SU-DHL-6 (cell line): ENCODE measurements around the gene FHAD1.

Source experiments
- H2AFZ ChIP-seq: fragments of 200-600 bp; sonication (generic); 2 replicates; pipeline ENCODE4 v1.6.1; 2014; ENCODE audit warnings: low read depth, mild to moderate bottlenecking, moderate library complexity, mixed read lengths, antibody characterized with exemption, low read length; ENCODE audit not compliant: severe bottlenecking
- H3F3A ChIP-seq: fragments of 200-600 bp; shearing (Covaris generic); 2 replicates; pipeline ENCODE4 v1.6.0; 2016; ENCODE audit warnings: antibody characterized with exemption, mild to moderate bottlenecking; ENCODE audit not compliant: insufficient read depth
- H3K27ac ChIP-seq: fragments of 200-600 bp; sonication (generic); 2 replicates; pipeline ENCODE4 v1.5.1; 2016; ENCODE audit warnings: low read depth, mild to moderate bottlenecking, low read length, moderate library complexity, mixed read lengths
- H3K27me3 ChIP-seq: fragments of 200-600 bp; sonication (generic), shearing (Covaris generic); 2 replicates; pipeline ENCODE4 v1.6.0; 2014; ENCODE audit warnings: mild to moderate bottlenecking, low read length
- H3K36me3 ChIP-seq: fragments of 200-600 bp; sonication (generic); 2 replicates; pipeline ENCODE4 v1.6.1; 2014; ENCODE audit warnings: mild to moderate bottlenecking, low read length, mixed read lengths
- H3K4me2 ChIP-seq: fragments of 300-600, 200-600 bp; shearing (Covaris generic), sonication (generic); 2 replicates; pipeline ENCODE4 v1.6.0; 2014; ENCODE audit warnings: low read length, low read depth, mild to moderate bottlenecking; ENCODE audit not compliant: poor library complexity, severe bottlenecking
- H3K4me3 ChIP-seq: fragments of 200-600 bp; sonication (generic); 2 replicates; pipeline ENCODE4 v1.5.1; 2014; ENCODE audit warnings: antibody characterized with exemption, low read length, mild to moderate bottlenecking, mixed read lengths; ENCODE audit not compliant: insufficient read depth, poor library complexity, severe bottlenecking
- H3K79me2 ChIP-seq: fragments of 200-600 bp; sonication (generic); 2 replicates; pipeline ENCODE4 v1.6.1; 2014; ENCODE audit warnings: mild to moderate bottlenecking, low read length, moderate library complexity; ENCODE audit not compliant: insufficient read depth
- H3K9ac ChIP-seq: fragments of 200-600 bp; sonication (generic); 2 replicates; pipeline ENCODE4 v1.7.0; 2014; ENCODE audit warnings: mild to moderate bottlenecking, low read length
- H3K9me2 ChIP-seq: fragments of 200-600 bp; sonication (generic); replicated peaks from 2 replicates; pipeline ENCODE4 v1.6.1; 2014; ENCODE audit warnings: low read length; ENCODE audit not compliant: insufficient read depth
- H3K9me3 ChIP-seq: fragments of 200-600 bp; sonication (generic); 2 replicates; pipeline ENCODE4 v1.6.1; 2014; ENCODE audit warnings: low read length, mixed read lengths; ENCODE audit not compliant: insufficient read depth
- H4K20me1 ChIP-seq: fragments of 200-600 bp; sonication (generic); 2 replicates; pipeline ENCODE4 v1.6.1; 2014; ENCODE audit warnings: low read depth, mild to moderate bottlenecking, antibody characterized with exemption, low read length, moderate library complexity, mixed read lengths
- EZH2phosphoT487 ChIP-seq: fragments of 200-600 bp; sonication (generic), shearing (Covaris generic); conservative IDR thresholded peaks from 2 replicates; pipeline ENCODE4 v1.6.1; 2018; ENCODE audit warnings: mild to moderate bottlenecking, antibody characterized with exemption, low read length, moderate library complexity, mixed read lengths
- TF ChIP-seq, protein P1 (sequence below): fragments of 200-600 bp; sonication (generic); IDR thresholded peaks from one replicate; pipeline ENCODE4 v1.5.1; 2017; ENCODE audit warnings: antibody characterized with exemption, mild to moderate bottlenecking, low read length, moderate library complexity; ENCODE audit not compliant: insufficient read depth, poor library complexity, severe bottlenecking

The FHAD1 gene

GRCh38 chr1:15382601-15383518, 135.8 kb downstream of the FHAD1 start:
- no peaks in the 10 kb centered on the region for H3K36me3 ChIP-seq
- H3K9ac ChIP-seq: no peak overlapping the region
- no peak overlapping the region for H3K4me2 ChIP-seq
- H3F3A ChIP-seq: no peaks in the 10 kb centered on the region
- no peak overlapping the region for H3K4me3 ChIP-seq
- H3K27ac ChIP-seq: no peak overlapping the region
- H3K27me3 ChIP-seq: no peaks in the 10 kb centered on the region
- no peak for TF ChIP-seq EZH2phosphoT487
- TF ChIP-seq, protein P1, sequence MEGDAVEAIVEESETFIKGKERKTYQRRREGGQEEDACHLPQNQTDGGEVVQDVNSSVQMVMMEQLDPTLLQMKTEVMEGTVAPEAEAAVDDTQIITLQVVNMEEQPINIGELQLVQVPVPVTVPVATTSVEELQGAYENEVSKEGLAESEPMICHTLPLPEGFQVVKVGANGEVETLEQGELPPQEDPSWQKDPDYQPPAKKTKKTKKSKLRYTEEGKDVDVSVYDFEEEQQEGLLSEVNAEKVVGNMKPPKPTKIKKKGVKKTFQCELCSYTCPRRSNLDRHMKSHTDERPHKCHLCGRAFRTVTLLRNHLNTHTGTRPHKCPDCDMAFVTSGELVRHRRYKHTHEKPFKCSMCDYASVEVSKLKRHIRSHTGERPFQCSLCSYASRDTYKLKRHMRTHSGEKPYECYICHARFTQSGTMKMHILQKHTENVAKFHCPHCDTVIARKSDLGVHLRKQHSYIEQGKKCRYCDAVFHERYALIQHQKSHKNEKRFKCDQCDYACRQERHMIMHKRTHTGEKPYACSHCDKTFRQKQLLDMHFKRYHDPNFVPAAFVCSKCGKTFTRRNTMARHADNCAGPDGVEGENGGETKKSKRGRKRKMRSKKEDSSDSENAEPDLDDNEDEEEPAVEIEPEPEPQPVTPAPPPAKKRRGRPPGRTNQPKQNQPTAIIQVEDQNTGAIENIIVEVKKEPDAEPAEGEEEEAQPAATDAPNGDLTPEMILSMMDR: no peak
- no peaks in the 10 kb centered on the region for H3K79me2 ChIP-seq
- no peak overlapping the region for H2AFZ ChIP-seq
- no peaks in the 10 kb centered on the region for H3K9me2 ChIP-seq
- H3K9me3 ChIP-seq: no peaks in the 10 kb centered on the region
- no peaks in the 10 kb centered on the region for H4K20me1 ChIP-seq

DNA sequence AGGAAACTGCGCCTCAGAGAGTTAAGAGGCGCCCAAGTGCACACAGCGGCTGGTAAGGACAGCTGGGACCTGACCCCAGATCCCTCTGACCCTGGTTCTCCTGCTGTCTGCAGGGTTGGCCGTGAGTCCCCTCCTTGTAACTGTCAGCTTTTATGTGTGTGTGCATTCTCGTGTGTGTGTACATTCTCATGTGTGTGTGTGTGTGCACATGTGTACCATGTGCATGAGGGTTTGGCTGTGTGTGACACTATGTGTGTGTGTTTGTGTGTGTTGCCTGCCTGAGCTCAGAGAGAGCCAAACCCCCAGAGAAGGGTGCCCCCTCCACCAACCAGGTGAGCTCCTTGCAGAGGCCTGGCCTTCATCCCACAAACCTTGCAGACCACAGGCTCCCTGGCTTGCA, 136.8 kb downstream of the FHAD1 start:
- H3F3A ChIP-seq: no peaks in the 10 kb centered on the region
- H2AFZ ChIP-seq: no peak overlapping the region

GRCh38 chr1:15384301-15384901, 137.4 kb downstream of the FHAD1 start:
- TF ChIP-seq, protein P1: no peak
- TF ChIP-seq EZH2phosphoT487: no peak
- Histone ChIP-seq H3K27ac (no peak overlapping the region), H4K20me1 (no peaks in the 10 kb centered on the region), H3F3A (no peaks in the 10 kb centered on the region), H3K9ac (no peak overlapping the region), H3K36me3 (no peaks in the 10 kb centered on the region), H3K9me2 (no peaks in the 10 kb centered on the region), H3K9me3 (no peaks in the 10 kb centered on the region), H3K79me2 (no peaks in the 10 kb centered on the region), H3K4me2 (no peak overlapping the region), H3K4me3 (no peak overlapping the region), H2AFZ (no peak overlapping the region), H3K27me3 (no peaks in the 10 kb centered on the region)

More for the DNA sequence above, 136.8 kb downstream of the FHAD1 start:
- Histone ChIP-seq H3K36me3 (no peaks in the 10 kb centered on the region), H3K79me2 (no peaks in the 10 kb centered on the region), H3K9ac (no peak overlapping the region), H3K27ac (no peak overlapping the region), H3K27me3 (no peaks in the 10 kb centered on the region), H3K9me2 (no peaks in the 10 kb centered on the region), H3K4me2 (no peak overlapping the region), H3K4me3 (no peak overlapping the region), H3K9me3 (no peaks in the 10 kb centered on the region), H4K20me1 (no peaks in the 10 kb centered on the region)
- TF ChIP-seq, protein P1: no peak
- no peak for TF ChIP-seq EZH2phosphoT487
